AML-193 (cell line): Measurements from ENCODE around the gene COL24A1.

Experiments
- DNase-seq, 2 experiments: peaks; one replicate each; lab custom pipeline; 2025; lab: John Stamatoyannopoulos, UW

Gene COL24A1

GRCh38 chr1:85689775-85690404 is 466.7 kb downstream of the COL24A1 start:
- no peak for DNase-seq

- DNase-seq: no peak
These were observed 473.1 kb downstream of the COL24A1 start for GRCh38 chr1:85683292-85684025.

GRCh38 chr1:85681087-85681486 is 475.5 kb downstream of the COL24A1 start:
- no peak for DNase-seq
